Panc1 (cell line): ENCODE data around the gene FNBP1L.

ENCODE experiments used
- TCF7L2 ChIP-seq: IDR thresholded peaks from 2 replicates; pipeline ENCODE4 v1.6.1; 2011; ENCODE audit warnings: mild to moderate bottlenecking, low read depth, low read length, inconsistent platforms
- TF ChIP-seq, protein P1 (sequence below): fragments of 450-650 bp; IDR thresholded peaks from 2 replicates; pipeline ENCODE4 v1.5.1; 2017; ENCODE audit warnings: mild to moderate bottlenecking
- TF ChIP-seq, protein P2 (sequence below), 2 experiments: IDR thresholded peaks; 2 replicates each; pipeline ENCODE4 v1.6.1; 2011 to 2012; ENCODE audit warnings: low read depth in 2 of 2, control low read depth in 1 of 2, low read length in 1 of 2, mild to moderate bottlenecking in 1 of 2, moderate library complexity in 1 of 2; ENCODE audit not compliant: insufficient read depth in 1 of 2

DNA sequence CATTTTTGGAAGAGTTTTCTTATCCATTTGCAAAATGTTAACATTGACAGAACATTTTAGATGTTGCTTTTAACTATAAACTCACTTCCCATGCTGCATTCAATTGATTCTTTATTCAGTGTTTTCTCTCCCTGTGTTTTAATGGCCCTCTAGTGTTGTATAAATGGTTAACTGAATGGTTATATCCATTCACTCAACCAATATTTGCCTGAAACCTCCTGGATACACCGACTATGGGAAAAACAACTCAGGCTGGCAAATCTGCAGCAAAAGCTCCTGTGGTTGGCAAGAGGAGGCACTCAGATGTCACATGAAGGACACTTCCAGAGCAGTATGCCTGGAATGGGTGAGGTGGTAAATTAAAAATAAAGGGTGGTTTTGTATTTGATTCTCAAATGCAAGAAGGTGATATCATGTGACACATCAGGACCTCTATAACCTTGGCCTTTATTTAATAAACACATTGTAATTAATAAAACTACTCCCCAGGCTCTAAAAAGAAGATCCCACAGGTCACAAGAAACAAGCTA lies 126.1 kb downstream of the FNBP1L start:
- TF ChIP-seq, protein P1, sequence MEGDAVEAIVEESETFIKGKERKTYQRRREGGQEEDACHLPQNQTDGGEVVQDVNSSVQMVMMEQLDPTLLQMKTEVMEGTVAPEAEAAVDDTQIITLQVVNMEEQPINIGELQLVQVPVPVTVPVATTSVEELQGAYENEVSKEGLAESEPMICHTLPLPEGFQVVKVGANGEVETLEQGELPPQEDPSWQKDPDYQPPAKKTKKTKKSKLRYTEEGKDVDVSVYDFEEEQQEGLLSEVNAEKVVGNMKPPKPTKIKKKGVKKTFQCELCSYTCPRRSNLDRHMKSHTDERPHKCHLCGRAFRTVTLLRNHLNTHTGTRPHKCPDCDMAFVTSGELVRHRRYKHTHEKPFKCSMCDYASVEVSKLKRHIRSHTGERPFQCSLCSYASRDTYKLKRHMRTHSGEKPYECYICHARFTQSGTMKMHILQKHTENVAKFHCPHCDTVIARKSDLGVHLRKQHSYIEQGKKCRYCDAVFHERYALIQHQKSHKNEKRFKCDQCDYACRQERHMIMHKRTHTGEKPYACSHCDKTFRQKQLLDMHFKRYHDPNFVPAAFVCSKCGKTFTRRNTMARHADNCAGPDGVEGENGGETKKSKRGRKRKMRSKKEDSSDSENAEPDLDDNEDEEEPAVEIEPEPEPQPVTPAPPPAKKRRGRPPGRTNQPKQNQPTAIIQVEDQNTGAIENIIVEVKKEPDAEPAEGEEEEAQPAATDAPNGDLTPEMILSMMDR, result no peak
- TF ChIP-seq, protein P2, sequence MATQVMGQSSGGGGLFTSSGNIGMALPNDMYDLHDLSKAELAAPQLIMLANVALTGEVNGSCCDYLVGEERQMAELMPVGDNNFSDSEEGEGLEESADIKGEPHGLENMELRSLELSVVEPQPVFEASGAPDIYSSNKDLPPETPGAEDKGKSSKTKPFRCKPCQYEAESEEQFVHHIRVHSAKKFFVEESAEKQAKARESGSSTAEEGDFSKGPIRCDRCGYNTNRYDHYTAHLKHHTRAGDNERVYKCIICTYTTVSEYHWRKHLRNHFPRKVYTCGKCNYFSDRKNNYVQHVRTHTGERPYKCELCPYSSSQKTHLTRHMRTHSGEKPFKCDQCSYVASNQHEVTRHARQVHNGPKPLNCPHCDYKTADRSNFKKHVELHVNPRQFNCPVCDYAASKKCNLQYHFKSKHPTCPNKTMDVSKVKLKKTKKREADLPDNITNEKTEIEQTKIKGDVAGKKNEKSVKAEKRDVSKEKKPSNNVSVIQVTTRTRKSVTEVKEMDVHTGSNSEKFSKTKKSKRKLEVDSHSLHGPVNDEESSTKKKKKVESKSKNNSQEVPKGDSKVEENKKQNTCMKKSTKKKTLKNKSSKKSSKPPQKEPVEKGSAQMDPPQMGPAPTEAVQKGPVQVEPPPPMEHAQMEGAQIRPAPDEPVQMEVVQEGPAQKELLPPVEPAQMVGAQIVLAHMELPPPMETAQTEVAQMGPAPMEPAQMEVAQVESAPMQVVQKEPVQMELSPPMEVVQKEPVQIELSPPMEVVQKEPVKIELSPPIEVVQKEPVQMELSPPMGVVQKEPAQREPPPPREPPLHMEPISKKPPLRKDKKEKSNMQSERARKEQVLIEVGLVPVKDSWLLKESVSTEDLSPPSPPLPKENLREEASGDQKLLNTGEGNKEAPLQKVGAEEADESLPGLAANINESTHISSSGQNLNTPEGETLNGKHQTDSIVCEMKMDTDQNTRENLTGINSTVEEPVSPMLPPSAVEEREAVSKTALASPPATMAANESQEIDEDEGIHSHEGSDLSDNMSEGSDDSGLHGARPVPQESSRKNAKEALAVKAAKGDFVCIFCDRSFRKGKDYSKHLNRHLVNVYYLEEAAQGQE (IDR thresholded peaks at IDR 0.05; ENCODE audit: insufficient read depth in 1 of 2, low read depth in 2 of 2, low read length in 1 of 2), result no peak
- no peak for TF ChIP-seq TCF7L2
